Measurements from ENCODE around the gene HOXA9.

HOXA9 gene

GRCh38 chr7:27175626-27176523 is 10.5 kb upstream of the HOXA9 start:
- no peak for FAIRE-seq

DNA sequence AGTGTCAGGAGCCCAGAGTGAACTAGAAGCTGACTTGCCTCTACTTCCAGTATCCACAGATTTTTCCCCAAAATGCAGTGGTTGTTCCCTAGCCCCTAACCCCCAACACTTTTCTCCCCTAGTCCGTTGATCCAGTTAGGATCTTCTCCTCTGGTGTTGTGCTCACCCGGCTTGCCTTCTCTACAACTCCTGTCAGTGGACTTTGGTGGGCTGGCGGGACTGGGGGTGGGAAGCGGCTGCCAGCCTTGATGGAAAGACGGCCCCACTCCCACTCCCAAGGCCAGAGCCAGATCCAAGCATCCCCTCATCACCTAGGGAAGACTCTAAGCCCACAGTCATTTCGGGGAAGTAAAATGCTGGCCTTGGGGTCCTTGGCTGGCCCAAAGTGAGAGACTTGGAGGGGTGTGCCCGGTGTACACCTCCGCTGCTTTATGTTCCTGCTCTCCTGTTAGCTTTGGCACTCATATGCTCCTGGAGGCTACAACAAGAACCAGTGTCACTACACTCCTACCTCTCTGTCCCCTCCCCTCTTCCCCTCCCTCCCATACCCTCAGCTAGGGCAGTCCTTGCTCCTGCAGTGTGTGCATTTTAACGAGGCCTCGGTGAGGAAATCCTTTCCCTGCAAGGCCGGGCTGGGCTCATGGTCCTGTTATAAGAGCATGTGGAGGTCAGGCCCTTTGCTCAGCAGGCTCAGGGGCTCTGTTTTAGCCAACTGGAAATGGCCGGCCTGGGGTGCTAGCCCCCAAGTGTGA is 9.7 kb upstream of the HOXA9 start:
- no peak for FAIRE-seq

- FAIRE-seq = no peak
Measured at GRCh38 chr7:27173956-27174873, 8.9 kb upstream of the HOXA9 start, which contains the start of gene HOXA10. Gene HOXA10 (minus strand): TSS chr7:27174320. CDS start chr7:27174306, 14 bp downstream.

DNA sequence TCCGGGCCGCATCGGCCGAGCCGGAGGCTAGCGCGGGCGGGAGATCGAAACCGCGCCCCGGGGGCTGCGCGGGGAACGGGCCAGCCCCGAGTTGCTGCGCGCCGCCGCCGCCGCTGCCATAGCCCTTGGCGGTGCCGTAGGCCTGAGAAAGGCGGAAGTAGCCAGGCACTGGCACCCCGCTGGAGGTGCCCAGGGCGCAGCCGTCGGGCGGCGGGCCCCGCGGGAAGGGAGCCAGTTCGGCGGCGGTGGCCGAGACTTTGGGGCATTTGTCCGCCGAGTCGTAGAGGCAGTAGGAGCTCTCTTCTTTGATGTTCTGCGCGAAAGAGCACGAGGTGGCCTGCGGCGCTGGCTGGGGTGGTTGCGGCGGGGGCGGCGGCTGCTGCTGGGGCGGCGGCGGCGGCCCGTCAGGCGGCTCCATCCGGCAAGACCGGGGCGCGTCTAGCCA is 8.2 kb upstream of the HOXA9 start:
- no peak for FAIRE-seq

DNA sequence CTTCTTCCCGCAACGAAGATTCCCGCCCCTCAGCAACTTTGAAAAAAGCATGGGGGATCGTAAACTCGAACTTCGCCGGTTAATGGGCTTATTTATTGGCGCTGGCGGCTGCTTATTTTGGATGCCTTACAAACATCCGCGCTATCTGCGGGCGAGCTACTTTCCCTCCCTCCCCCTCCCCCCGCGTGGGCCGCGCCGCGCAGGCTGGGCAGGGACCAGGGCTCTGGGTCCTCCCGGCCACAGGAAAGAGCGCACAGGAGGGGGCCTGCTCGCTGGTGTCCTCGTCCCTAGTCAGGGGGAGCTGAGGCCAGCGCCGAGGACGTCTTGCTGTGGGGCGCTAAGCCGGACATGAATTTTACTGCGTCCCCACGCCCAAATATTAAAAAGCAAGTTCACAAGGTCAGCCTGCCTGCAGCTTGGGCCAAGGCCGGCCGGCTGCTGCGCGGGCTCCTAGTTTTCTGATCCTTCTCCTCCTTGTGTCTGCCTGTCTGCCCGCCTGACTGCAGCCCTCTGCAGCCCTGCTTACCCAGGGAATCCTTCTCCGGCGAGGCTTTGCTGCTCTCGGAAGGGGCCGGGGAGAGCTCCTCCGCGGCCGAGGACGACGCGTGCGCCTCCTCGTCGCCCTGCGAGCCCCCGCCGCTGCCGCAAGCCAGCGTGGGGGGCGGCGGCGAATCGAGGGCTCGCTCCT is 7.6 kb upstream of the HOXA9 start:
- FAIRE-seq = no peak

- FAIRE-seq = no peak
Measured at GRCh38 chr7:27172315-27172774, 7.0 kb upstream of the HOXA9 start.

GRCh38 chr7:27171637-27172314 is 6.4 kb upstream of the HOXA9 start:
- no peak for FAIRE-seq

GRCh38 chr7:27171325-27171636 is 5.9 kb upstream of the HOXA9 start:
- no peak for FAIRE-seq

DNA sequence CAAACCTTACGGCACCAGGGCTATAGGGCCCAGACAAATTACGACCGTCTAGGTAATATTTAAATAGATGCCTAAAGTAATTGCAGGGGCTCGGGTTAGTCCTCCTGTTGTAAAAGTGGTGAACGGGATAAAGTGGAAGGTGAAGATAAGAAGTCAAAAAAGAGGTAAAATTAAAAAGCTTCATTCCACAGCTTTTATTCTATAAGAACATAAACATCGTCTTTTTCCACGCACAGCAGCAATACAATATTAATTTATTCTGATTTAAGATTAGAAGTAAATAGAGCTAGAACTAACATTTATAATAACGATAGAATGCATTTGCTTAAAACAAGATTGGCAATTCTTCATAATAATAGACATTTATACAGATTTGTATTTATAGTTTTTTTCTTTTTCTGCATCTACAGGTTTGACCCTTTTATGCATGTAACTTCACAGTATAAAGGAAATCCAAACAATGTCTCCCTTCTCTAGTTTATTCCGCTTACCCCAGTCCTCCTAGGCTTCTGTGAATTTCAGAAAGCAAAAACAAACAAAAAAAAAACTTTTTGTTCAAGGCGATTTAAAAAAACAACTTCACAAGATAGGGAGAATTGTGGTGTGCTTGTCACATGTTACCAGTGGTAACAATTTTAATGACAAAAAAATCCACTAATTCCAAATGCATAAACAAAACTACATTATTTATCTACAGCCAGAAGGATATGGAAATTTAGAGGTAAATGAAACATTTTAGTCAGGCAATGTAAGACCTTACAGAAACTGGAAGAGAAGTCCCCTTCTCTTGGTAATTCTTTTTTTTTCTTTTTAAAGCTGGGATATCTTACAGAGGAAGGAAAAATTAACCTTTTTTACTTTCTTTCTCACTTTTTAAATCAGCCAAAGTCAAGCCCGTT is 5.3 kb upstream of the HOXA9 start:
- no peak for FAIRE-seq

GRCh38 chr7:27169658-27170425 is 4.5 kb upstream of the HOXA9 start:
- FAIRE-seq = no peak

DNA sequence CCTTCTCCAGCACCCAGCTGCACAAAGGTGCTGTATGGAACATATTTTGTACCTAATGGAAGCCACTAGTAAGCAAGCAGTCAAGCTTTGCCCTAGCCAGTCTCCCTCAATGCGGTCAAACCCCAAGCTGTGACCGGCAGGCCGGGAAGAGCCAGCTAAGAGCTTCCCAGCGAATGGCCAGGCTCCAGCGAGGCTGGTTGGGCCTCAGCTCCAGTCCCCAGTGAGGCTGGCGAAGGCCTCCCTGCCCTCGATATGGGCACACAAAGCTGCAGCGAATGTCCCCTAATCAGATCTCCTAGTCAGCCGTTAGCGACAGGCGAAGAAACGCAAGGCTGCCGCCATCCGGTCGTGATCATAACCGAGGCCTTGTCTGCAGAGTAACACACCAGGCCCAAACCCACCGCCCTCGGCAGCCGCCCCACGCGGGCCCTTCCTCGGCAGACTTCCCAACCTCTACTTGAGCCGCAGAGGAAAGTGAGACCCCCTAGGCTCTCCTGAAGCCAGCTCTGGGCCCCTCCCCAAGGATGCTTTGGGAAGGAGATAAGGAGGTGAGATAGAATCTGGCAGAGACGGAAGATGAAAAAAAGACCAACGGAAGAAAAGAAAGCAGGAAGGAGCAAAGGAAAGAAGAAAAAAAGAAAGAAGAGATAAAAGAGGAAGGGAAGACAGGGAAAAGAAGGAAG is 3.1 kb upstream of the HOXA9 start:
- FAIRE-seq = no peak

DNA sequence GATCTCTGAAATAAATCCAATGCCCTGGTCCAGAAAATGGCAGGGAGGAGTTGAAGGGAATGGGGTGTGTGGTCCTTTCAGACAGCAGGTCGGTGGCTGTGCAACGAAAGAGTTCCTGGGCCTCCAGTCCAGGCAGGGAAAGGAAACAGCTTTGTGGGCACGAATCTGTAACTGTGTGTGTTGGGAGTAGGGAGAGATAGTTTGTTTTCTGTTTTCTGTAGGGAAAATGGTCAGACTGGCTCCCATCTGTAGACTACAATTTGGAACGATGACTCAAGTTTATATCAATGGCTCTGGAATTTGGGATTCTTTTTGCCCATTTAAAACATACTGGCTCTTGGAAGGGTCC is 2.6 kb upstream of the HOXA9 start:
- no peak for FAIRE-seq

- FAIRE-seq = no peak
Measured at GRCh38 chr7:27166531-27167505, 1.5 kb upstream of the HOXA9 start.

- FAIRE-seq = no peak
Measured at GRCh38 chr7:27165996-27166530, 726 bp upstream of the HOXA9 start.

DNA sequence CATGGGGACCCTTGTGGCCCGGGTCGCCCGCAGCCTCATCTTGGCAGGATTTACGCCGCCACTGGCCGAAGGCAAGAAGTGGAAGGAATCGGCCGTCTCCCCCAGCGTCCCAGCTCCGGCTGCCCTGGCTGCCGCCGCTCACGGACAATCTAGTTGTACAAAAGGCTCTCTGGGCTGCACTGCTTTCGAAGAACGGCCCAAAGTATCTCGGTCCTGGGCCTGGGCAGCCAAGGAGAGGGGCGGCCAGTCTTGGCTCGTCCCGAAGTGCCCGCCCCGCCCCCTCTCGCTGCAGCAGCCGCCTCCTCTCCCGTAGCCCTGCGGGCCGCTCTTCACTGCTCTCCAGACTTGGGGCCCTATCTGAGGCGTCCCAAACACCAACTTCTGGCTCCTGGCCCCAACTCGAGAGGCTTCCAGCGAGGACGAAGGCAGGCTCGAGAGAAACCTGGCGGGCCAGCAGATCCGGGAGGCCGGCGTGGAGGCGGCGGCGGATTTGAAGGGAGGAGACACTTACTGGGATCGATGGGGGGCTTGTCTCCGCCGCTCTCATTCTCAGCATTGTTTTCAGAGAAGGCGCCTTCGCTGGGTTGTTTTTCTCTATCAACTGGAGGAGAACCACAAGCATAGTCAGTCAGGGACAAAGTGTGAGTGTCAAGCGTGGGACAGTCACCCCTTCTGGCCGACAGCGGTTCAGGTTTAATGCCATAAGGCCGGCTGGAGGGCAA is 809 bp downstream of the HOXA9 start:
- no peak for FAIRE-seq

GRCh38 chr7:27164045-27164366 is 1.3 kb downstream of the HOXA9 start:
- no peak for FAIRE-seq

Data from islet of Langerhans (tissue), 1 donor.